Adrenal gland (tissue), 12 donors: Measurements from ENCODE around the gene CPNE8. TPM values are rescaled to one million over a fixed set of nuclear protein-coding genes. Genes with fewer than 3 reads are reported as not detected.

Source experiments
- DNase-seq, 7 donors: peaks; one replicate each; pipeline ENCODE4 v3.0.0-alpha.2; 2019 to 2020
- H3K27ac ChIP-seq, 5 donors: fragments of 200-600 bp; sonication (generic) in 4 of 5; 1 replicate in 3 of 5; 2 replicates in 2 of 5; pipeline versions ENCODE4 v1.5.1 to v1.8.0; 2016 to 2020; ENCODE audit warnings: mild to moderate bottlenecking in 1 of 5
- H3K27me3 ChIP-seq: fragments of 200-600 bp; 2 replicates; pipeline ENCODE4 v1.8.0; 2021
- H3K36me3 ChIP-seq, 2 donors: fragments of 200-600 bp; replicated peaks in 1 of 2; 1 replicate in 1 of 2; 2 replicates in 1 of 2; pipeline versions ENCODE4 v1.5.1 to v1.8.0; 2018 to 2022
- H3K4me1 ChIP-seq, 2 donors: fragments of 200-600 bp; replicated peaks in 1 of 2; 1 replicate in 1 of 2; 2 replicates in 1 of 2; pipeline versions ENCODE4 v1.5.1 to v1.8.0; 2018 to 2021
- H3K4me3 ChIP-seq, 4 donors: fragments of 200-600 bp; sonication (generic) in 3 of 4; one replicate each; pipeline ENCODE4 v1.5.1; 2016 to 2018
- H3K9me3 ChIP-seq, 3 donors: fragments of 200-600 bp; sonication (generic) in 1 of 3; replicated peaks in 1 of 3; 1 replicate in 2 of 3; 2 replicates in 1 of 3; pipeline versions ENCODE4 v1.5.1 to v1.8.0; 2016 to 2021
- POLR2A ChIP-seq, 2 donors: fragments of 450-650 bp; IDR thresholded peaks; one replicate each; pipeline ENCODE4 v1.6.1; 2017; ENCODE audit warnings: antibody characterized with exemption in 2 of 2, mild to moderate bottlenecking in 2 of 2, moderate library complexity in 1 of 2
- WGBS, 4 donors: extraction: QIAGEN DNeasy Blood & Tissue Kit in 2 of 4; methylation state at CpG; one replicate each; pipeline versions ENCODE4 v1.1.5 to v1.1.7; 2013 to 2017; 5-methylcytosine and 5-hydroxymethylcytosine counted together
- intact Hi-C, 2 donors: fragments of 100-400 bp; cut with DNase I; formaldehyde crosslinking; loops; one replicate each; pipeline versions ENCODE4 v1.14.1 to v1.15.0; 2022 to 2023
- polyA plus RNA-seq, 3 donors: library from polyadenylated mRNA; stranded (reverse); fragments of 200-250 nt in 2 of 3; fragments of 350-450 nt in 1 of 3; fragmentation: Illumina TruSeq in 1 of 3; extraction: RNeasy Lipid Tissue Mini Kit (QIAGEN cat#74804) in 1 of 3; gene quantifications; one replicate each; pipeline ENCODE4 v1.2.3, GENCODE V29; 2013 to 2014
- total RNA-seq, 9 donors: library from RNA; depleted of rRNA in 4 of 9; stranded (reverse); fragments of >200 nt in 4 of 9; fragments of 120-200 nt in 1 of 9; fragmentation: NEBNext Ultra II Directional in 1 of 9; extraction: Animal tissue kit (Norgen Biotek cat#: 25700) in 1 of 9; gene quantifications; one replicate each; pipeline versions ENCODE4 v1.1.0 to v1.2.4, GENCODE V29; 2013 to 2023
- TF ChIP-seq, protein P1 (sequence below), 6 experiments: fragments of 450-650 bp in 4 of 6; fragments of 200-600 bp in 2 of 6; sonication (generic) in 1 of 6; IDR thresholded peaks; 1 replicate in 5 of 6; 2 replicates in 1 of 6; pipeline versions ENCODE4 v1.5.1 to v1.8.0; 2016 to 2021; ENCODE audit warnings: antibody characterized with exemption in 6 of 6, mild to moderate bottlenecking in 2 of 6, moderate library complexity in 1 of 6
- donor health status: healthy with polysubstance abuse.
- donor health status: Bipolar disorder and iron deficiency.
- donor health status: DM: yes; HTN: yes; CAD: no.
- donor health status: DM: no; HTN: no; CAD: no.
- donor health status: DM: no; HTN: no; CAD: no.
- donor health status: DM: yes; HTN: yes; CAD: no.

Gene CPNE8
- total and polyA plus RNA-seq, 12 donors = 5.8 to 36.3 (median 17.4) TPM

DNA sequence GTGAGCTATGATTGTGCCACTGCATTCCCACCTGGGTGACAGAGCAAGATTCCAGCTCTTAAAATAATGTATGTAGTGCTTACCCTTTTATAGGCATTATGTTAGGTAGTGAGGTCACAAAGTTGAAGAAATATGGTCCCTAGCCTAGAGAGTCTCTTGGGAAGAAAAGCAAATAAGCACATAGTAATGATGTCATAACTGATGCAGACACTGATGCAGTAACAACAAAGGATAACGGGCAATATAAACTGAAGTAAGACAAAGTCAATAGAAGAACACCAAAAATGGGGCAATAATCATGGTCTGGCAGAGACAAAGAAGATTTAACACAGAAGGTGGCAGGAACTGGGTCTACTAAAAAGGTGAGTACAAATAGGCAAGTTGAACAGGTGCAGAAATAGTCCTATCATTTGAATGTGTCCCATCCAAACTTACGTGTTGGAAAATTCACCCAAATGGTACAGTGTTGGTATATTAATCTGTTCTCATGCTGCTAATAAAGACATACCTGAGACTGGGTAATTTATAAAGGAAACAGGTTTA lies 93.5 kb downstream of the CPNE8 start:
- 93 to 98% (median 96%) methylated on average over 2 of the region's 2 CpGs for WGBS, 4 donors

DNA sequence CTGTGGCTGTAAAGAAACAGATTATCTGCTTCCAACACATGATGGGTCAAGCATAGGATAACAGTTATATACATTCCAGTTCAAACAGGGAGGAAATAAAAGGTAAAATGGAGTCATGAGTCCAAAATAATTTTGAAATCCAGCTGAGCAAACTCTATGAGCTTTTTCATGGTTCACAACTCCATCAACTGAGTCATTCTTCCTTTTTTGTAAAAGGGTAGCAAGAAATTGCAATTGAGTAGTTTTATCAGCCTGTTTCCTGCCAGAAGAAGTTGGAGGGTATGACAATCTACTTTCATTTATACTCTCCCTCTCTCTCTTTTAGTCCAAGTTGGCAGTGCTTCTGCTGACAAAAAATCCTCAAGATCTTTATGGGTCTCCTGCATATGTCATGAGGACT lies 95.6 kb downstream of the CPNE8 start:
- Histone ChIP-seq H3K27me3 (no peaks in the 10 kb centered on the region), H3K4me1 (no peaks in the 10 kb centered on the region), H3K36me3 (no peaks in the 10 kb centered on the region), H3K4me3 (no peak overlapping the region), H3K9me3 (no peaks in the 10 kb centered on the region), H3K27ac (no peak overlapping the region)
- no peak for DNase-seq
- no peak for TF ChIP-seq POLR2A (IDR thresholded peaks at IDR 0.05)
- TF ChIP-seq, protein P1, sequence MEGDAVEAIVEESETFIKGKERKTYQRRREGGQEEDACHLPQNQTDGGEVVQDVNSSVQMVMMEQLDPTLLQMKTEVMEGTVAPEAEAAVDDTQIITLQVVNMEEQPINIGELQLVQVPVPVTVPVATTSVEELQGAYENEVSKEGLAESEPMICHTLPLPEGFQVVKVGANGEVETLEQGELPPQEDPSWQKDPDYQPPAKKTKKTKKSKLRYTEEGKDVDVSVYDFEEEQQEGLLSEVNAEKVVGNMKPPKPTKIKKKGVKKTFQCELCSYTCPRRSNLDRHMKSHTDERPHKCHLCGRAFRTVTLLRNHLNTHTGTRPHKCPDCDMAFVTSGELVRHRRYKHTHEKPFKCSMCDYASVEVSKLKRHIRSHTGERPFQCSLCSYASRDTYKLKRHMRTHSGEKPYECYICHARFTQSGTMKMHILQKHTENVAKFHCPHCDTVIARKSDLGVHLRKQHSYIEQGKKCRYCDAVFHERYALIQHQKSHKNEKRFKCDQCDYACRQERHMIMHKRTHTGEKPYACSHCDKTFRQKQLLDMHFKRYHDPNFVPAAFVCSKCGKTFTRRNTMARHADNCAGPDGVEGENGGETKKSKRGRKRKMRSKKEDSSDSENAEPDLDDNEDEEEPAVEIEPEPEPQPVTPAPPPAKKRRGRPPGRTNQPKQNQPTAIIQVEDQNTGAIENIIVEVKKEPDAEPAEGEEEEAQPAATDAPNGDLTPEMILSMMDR (IDR thresholded peaks at IDR 0.05) = no peak
- intact Hi-C loops = no loop called here

More for the DNA sequence above, 93.5 kb downstream of the CPNE8 start:
- H3K9me3 ChIP-seq = peaks cover 0 to 8% (median 0%) of the 10 kb centered on the region in 3 donors
- DNase-seq = no peak
- no peaks in the 10 kb centered on the region for H3K27me3 ChIP-seq
- TF ChIP-seq POLR2A (IDR thresholded peaks at IDR 0.05) = no peak
- TF ChIP-seq, protein P1 (IDR thresholded peaks at IDR 0.05) = no peak
- H3K27ac ChIP-seq = no peak overlapping the region
- no peaks in the 10 kb centered on the region for H3K4me1 ChIP-seq
- H3K4me3 ChIP-seq = no peak overlapping the region
- no peaks in the 10 kb centered on the region for H3K36me3 ChIP-seq
- intact Hi-C loops = no loop called here

- TF ChIP-seq, protein P1 (IDR thresholded peaks at IDR 0.05) = no peak
- no peak for TF ChIP-seq POLR2A (IDR thresholded peaks at IDR 0.05)
- 80 to 95% (median 91%) methylated on average over 1 of the region's 1 CpG for WGBS, 4 donors
- no peak for DNase-seq
- Histone ChIP-seq H3K9me3 (peaks cover 0 to 11% (median 5%) of the 10 kb centered on the region in 3 donors), H3K4me3 (no peak overlapping the region), H3K36me3 (no peaks in the 10 kb centered on the region), H3K4me1 (peaks cover 0 to 1% of the 10 kb centered on the region in 2 donors), H3K27me3 (no peaks in the 10 kb centered on the region), H3K27ac (no peak overlapping the region)
- intact Hi-C loops = no loop called here
Observed at GRCh38 chr12:38788106-38788505, 117.3 kb downstream of the CPNE8 start.

- H3K9me3 ChIP-seq = peaks cover 0 to 5% (median 0%) of the 10 kb centered on the region in 3 donors
- DNase-seq = no peak
- 61 to 76% (median 68%) methylated on average over 1 of the region's 1 CpG for WGBS, 4 donors
- peaks cover 0 to 8% of the 10 kb centered on the region in 2 donors for H3K4me1 ChIP-seq
- no peak overlapping the region for H3K27ac ChIP-seq
- no peaks in the 10 kb centered on the region for H3K36me3 ChIP-seq
- TF ChIP-seq, protein P1 (IDR thresholded peaks at IDR 0.05) = no peak
- no peak for TF ChIP-seq POLR2A (IDR thresholded peaks at IDR 0.05)
- no peak overlapping the region for H3K4me3 ChIP-seq
- no peaks in the 10 kb centered on the region for H3K27me3 ChIP-seq
- intact Hi-C loops = no loop called here
Observed at GRCh38 chr12:38785381-38785780, 120.0 kb downstream of the CPNE8 start.
